IMR-90 (cell line): ENCODE results near the gene ABL2. TPM values are rescaled to one million over a fixed set of nuclear protein-coding genes. Genes with fewer than 3 reads are reported as not detected.
"Not testable (repeated sequence)": the region's sequence is repeated elsewhere in the genome, so short reads cannot be mapped to it uniquely, and the experiment has no call there.

ENCODE experiments used
- ATAC-seq: fragments of 200-7000 bp; cut with Tn5 transposase; 2 replicates; pipeline ENCODE4 v1.9.1; 2020; ENCODE audit warnings: low read depth, mild to moderate bottlenecking, moderate library complexity
- BruUV-seq: library from RNA; stranded (reverse); fragments of 400-500 nt; replicated peaks from 2 replicates; lab custom pipeline; 2021; lab: Mats Ljungman, UMichigan
- CTCF ChIA-PET: fragments of 300-600 bp; formaldehyde crosslinking; extraction: SDS; loops from one replicate; lab custom pipeline; 2021; ENCODE audit warnings: antibody characterized with exemption; lab: Yijun Ruan, JAX
- POLR2A ChIA-PET: fragments of 300-600 bp; sonication (Branson Sonifier 250); formaldehyde crosslinking; loops from one replicate; lab custom pipeline; 2022; ENCODE audit warnings: antibody characterized with exemption; ENCODE audit not compliant: unreplicated experiment; lab: Charles Lee
- DNase-seq: peaks from one replicate; pipeline ENCODE4 v3.0.0; 2013
- H2AFZ ChIP-seq: replicated peaks from 2 replicates; pipeline ENCODE3; 2013; ENCODE audit warnings: low read length, mild to moderate bottlenecking; ENCODE audit not compliant: poor library complexity
- H2AK5ac ChIP-seq: 2 replicates; pipeline ENCODE4 v1.6.1; 2013; ENCODE audit warnings: low read depth, low read length, inconsistent platforms
- H2AK9ac ChIP-seq: replicated peaks from 2 replicates; pipeline ENCODE3; 2013; ENCODE audit warnings: mild to moderate bottlenecking, low read depth, low read length, moderate library complexity; ENCODE audit not compliant: poor library complexity
- H2BK120ac ChIP-seq: 2 replicates; pipeline ENCODE4 v1.6.1; 2013; ENCODE audit warnings: low read depth, low read length, inconsistent platforms
- H2BK15ac ChIP-seq: 3 replicates; pipeline ENCODE4 v1.6.1; 2013; ENCODE audit warnings: low read depth, low read length, inconsistent platforms
- H2BK20ac ChIP-seq: 2 replicates; pipeline ENCODE4 v1.6.1; 2013; ENCODE audit warnings: low read depth, mild to moderate bottlenecking, inconsistent platforms, low read length, moderate library complexity
- H2BK5ac ChIP-seq: 2 replicates; pipeline ENCODE4 v1.6.1; 2013; ENCODE audit warnings: mild to moderate bottlenecking, low read depth, low read length, inconsistent platforms; ENCODE audit not compliant: poor library complexity, severe bottlenecking
- H3K14ac ChIP-seq: replicated peaks from 2 replicates; pipeline ENCODE4 v1.6.1; 2013; ENCODE audit warnings: low read depth, low read length, inconsistent platforms
- H3K18ac ChIP-seq: 2 replicates; pipeline ENCODE4 v1.6.1; 2013; ENCODE audit warnings: low read depth, low read length, control low read depth
- H3K23ac ChIP-seq: 2 replicates; pipeline ENCODE4 v1.6.1; 2013; ENCODE audit warnings: low read depth, low read length, inconsistent platforms
- H3K27ac ChIP-seq: 2 replicates; pipeline ENCODE4 v1.5.1; 2013; ENCODE audit warnings: mild to moderate bottlenecking, control low read depth, low read length; ENCODE audit not compliant: insufficient read depth
- H3K27me3 ChIP-seq: 2 replicates; pipeline ENCODE4 v1.6.1; 2013; ENCODE audit warnings: low read length; ENCODE audit not compliant: control insufficient read depth, insufficient read depth
- H3K36me3 ChIP-seq: 2 replicates; pipeline ENCODE4 v1.6.1; 2013; ENCODE audit warnings: low read length, mixed read lengths; ENCODE audit not compliant: control insufficient read depth, insufficient read depth
- H3K4ac ChIP-seq: 2 replicates; pipeline ENCODE4 v1.6.1; 2013; ENCODE audit warnings: low read depth, low read length, inconsistent platforms
- H3K4me1 ChIP-seq: 2 replicates; pipeline ENCODE4 v1.6.1; 2013; ENCODE audit warnings: low read length, mixed read lengths; ENCODE audit not compliant: control insufficient read depth, insufficient read depth
- H3K4me2 ChIP-seq: 2 replicates; pipeline ENCODE4 v1.6.1; 2013; ENCODE audit warnings: low read depth, mild to moderate bottlenecking, control low read depth, low read length, moderate library complexity
- H3K4me3 ChIP-seq: 2 replicates; pipeline ENCODE4 v1.5.1; 2013; ENCODE audit warnings: low read depth, mild to moderate bottlenecking, control low read depth, low read length, moderate library complexity; ENCODE audit not compliant: insufficient read depth
- H3K56ac ChIP-seq: 2 replicates; pipeline ENCODE4 v1.6.1; 2013; ENCODE audit warnings: low read length, inconsistent platforms; ENCODE audit not compliant: insufficient read depth; ENCODE audit errors: extremely low read depth
- H3K79me1 ChIP-seq, 2 experiments: 2 replicates each; pipeline ENCODE4 v1.6.1; 2013; ENCODE audit warnings: low read length in 2 of 2, inconsistent platforms in 1 of 2, low read depth in 1 of 2
- H3K9ac ChIP-seq: 2 replicates; pipeline ENCODE4 v1.6.1; 2013; ENCODE audit warnings: low read depth, low read length, control low read depth
- H3K9me1 ChIP-seq: 2 replicates; pipeline ENCODE4 v1.6.1; 2013; ENCODE audit warnings: low read length, inconsistent platforms; ENCODE audit not compliant: insufficient read depth
- H3K9me3 ChIP-seq: 2 replicates; pipeline ENCODE4 v1.6.1; 2013; ENCODE audit warnings: low read length; ENCODE audit not compliant: control insufficient read depth, insufficient read depth
- H4K20me1 ChIP-seq: 2 replicates; pipeline ENCODE4 v1.6.1; 2013; ENCODE audit warnings: low read length, inconsistent platforms; ENCODE audit not compliant: insufficient read depth
- H4K5ac ChIP-seq: 2 replicates; pipeline ENCODE4 v1.6.1; 2013; ENCODE audit warnings: mild to moderate bottlenecking, low read depth, low read length, control low read depth
- H4K8ac ChIP-seq, 2 experiments: 2 replicates each; pipeline ENCODE4 v1.6.1; 2013; ENCODE audit warnings: low read depth in 2 of 2, low read length in 2 of 2, control low read depth in 1 of 2, inconsistent platforms in 1 of 2
- H4K91ac ChIP-seq: 2 replicates; pipeline ENCODE4 v1.6.1; 2013; ENCODE audit warnings: low read depth, low read length, inconsistent platforms; ENCODE audit not compliant: insufficient read depth
- CHD1 ChIP-seq: IDR thresholded peaks from 2 replicates; pipeline ENCODE4 v1.6.1; 2012; ENCODE audit warnings: low read depth, low read length, improper control_type of control experiment
- MXI1 ChIP-seq: IDR thresholded peaks from 2 replicates; pipeline ENCODE4 v1.6.1; 2012; ENCODE audit warnings: low read depth, mild to moderate bottlenecking, low read length, moderate library complexity, borderline replicate concordance
- RCOR1 ChIP-seq: IDR thresholded peaks from 2 replicates; pipeline ENCODE4 v1.6.1; 2012; ENCODE audit warnings: mild to moderate bottlenecking, low read length, improper control_type of control experiment; ENCODE audit not compliant: insufficient replicate concordance
- WGBS, 2 experiments: methylation state at CpG; one replicate each; pipeline versions ENCODE4 v1.1.5 to v1.1.7; 2013; ENCODE audit warnings: missing lambda C conversion rate in 2 of 2; ENCODE audit not compliant: insufficient read length in 1 of 2; ENCODE audit errors: extremely low coverage in 2 of 2; 5-methylcytosine and 5-hydroxymethylcytosine counted together
- dilution Hi-C: fragments of 300-500 bp; cut with HindIII; formaldehyde crosslinking; loops from one replicate; pipeline ENCODE4 v1.14.3; 2018; ENCODE audit warnings: low sequenced_read_pairs; ENCODE audit not compliant: unreplicated experiment
- in situ Hi-C: fragments of 300-500 bp; cut with MboI; formaldehyde crosslinking; loops from 3 replicates; pipeline ENCODE4 v1.14.3; 2019; ENCODE audit warnings: low sequenced_read_pairs, inconsistent platforms, mixed read lengths
- intact Hi-C: fragments of 100-400 bp; cut with micrococcal nuclease; formaldehyde crosslinking; loops from 2 replicates; pipeline ENCODE4 v1.10.0; 2022
- polyA plus RNA-seq, 3 experiments: library from polyadenylated mRNA; depleted of rRNA; stranded (reverse); fragments of >200 nt; gene quantifications; 2 replicates each; pipeline ENCODE4 v1.2.3, GENCODE V29; 2012; ENCODE audit warnings: low replicate concordance in 1 of 3
- total RNA-seq: library from RNA; depleted of rRNA; stranded (reverse); fragments of >200 nt; gene quantifications from 2 replicates; pipeline ENCODE4 v1.2.3, GENCODE V29; 2012
- TF ChIP-seq, protein P1 (sequence below): conservative IDR thresholded peaks from 2 replicates; pipeline ENCODE4 v1.5.1; 2012; ENCODE audit warnings: mild to moderate bottlenecking, low read depth, low read length, improper control_type of control experiment

Gene ABL2
- total and polyA plus RNA-seq, 2 of the 4 experiments (the other 2 are of a cell fraction) = 9.7 to 110 TPM

DNA sequence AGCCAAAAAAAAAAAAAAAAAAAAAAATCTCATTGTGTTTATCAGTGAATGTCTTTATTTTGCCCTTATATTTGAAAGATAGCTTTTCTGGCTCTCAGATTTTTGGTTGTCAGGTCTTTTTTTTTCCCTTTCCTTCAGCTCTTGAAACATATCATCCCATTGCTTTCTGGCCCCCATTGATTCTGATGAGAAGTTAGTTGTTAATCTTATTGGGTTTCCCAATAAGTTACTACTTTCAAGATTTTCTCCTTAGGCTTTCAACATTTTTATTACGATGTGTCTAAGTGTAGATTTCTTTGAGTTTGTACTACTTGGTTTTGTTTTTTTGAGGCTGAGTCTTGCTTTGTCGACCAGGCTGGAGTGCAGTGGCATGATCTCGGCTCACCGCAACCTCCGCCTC is 49.4 kb upstream of the ABL2 start:
- POLR2A ChIA-PET = interaction anchor here (0.6 to 0.7 kb wide), 2 partner anchors 27 to 854 kb away, joined by 3 to 6 read pairs; no protein-coding TSS in a partner anchor
- Histone ChIP-seq H2AK5ac (no peak overlapping the region), H2AFZ (no peak overlapping the region), H2BK120ac (no peak overlapping the region), H2BK15ac (no peak overlapping the region), H3K14ac (no peak overlapping the region), H2BK20ac (no peak overlapping the region), H3K4me1 (no peaks in the 10 kb centered on the region), H3K9me1 (no peaks in the 10 kb centered on the region), H3K23ac (no peak overlapping the region), H2BK5ac (no peak overlapping the region), H2AK9ac (no peak overlapping the region), H3K56ac (no peak overlapping the region), H3K4me3 (no peak overlapping the region), H4K8ac (no peak overlapping the region), H3K36me3 (no peaks in the 10 kb centered on the region), H4K5ac (no peak overlapping the region), H3K4me2 (no peak overlapping the region), H4K20me1 (no peaks in the 10 kb centered on the region), H3K18ac (no peak overlapping the region), H3K79me1 (no peaks in the 10 kb centered on the region), H3K27me3 (no peaks in the 10 kb centered on the region), H4K91ac (no peak overlapping the region), H3K9me3 (peaks cover 4% of the 10 kb centered on the region), H3K4ac (no peak overlapping the region), H3K9ac (no peak overlapping the region), H3K27ac (no peak overlapping the region)
- no TSS peak for BruUV-seq
- in situ Hi-C loops = no loop called here
- ATAC-seq (no peak), DNase-seq (no peak)
- CTCF ChIA-PET = no interaction called here
- intact Hi-C loops = no loop called here
- 40% methylated on average over 1 of the region's 5 CpGs; no CpG with 5 or more reads in 1 of the 2 experiments for WGBS, 2 experiments
- dilution Hi-C loops = no loop called here
- no peak for TF ChIP-seq CHD1
- no peak for TF ChIP-seq MXI1
- TF ChIP-seq, protein P1, sequence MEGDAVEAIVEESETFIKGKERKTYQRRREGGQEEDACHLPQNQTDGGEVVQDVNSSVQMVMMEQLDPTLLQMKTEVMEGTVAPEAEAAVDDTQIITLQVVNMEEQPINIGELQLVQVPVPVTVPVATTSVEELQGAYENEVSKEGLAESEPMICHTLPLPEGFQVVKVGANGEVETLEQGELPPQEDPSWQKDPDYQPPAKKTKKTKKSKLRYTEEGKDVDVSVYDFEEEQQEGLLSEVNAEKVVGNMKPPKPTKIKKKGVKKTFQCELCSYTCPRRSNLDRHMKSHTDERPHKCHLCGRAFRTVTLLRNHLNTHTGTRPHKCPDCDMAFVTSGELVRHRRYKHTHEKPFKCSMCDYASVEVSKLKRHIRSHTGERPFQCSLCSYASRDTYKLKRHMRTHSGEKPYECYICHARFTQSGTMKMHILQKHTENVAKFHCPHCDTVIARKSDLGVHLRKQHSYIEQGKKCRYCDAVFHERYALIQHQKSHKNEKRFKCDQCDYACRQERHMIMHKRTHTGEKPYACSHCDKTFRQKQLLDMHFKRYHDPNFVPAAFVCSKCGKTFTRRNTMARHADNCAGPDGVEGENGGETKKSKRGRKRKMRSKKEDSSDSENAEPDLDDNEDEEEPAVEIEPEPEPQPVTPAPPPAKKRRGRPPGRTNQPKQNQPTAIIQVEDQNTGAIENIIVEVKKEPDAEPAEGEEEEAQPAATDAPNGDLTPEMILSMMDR = no peak
- TF ChIP-seq RCOR1 = no peak

DNA sequence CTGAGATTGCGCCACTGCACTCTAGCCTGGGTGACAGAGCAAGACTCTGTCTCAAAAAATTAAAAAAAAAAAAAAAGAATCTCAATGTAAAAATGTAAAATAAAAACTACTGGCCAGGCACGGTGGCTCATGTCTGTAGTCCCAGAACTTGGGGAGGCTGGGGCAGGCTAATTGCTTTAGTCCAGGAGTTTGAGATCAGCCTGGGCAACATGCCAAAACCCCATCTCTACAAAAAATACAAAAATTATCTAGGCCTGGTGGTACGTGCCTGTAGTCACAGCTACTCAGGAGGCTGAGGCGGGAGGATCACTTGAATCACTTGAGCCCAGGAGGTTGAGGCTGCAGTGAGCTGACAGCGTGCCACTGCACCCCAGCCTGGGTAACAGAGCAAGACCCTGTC is 44.9 kb upstream of the ABL2 start:
- H3K4me3 ChIP-seq, H3K9ac ChIP-seq, H3K4ac ChIP-seq, intact Hi-C loops, H2AK9ac ChIP-seq, H2BK15ac ChIP-seq, POLR2A ChIA-PET, H3K27me3 ChIP-seq, H2BK5ac ChIP-seq, H4K20me1 ChIP-seq, H4K5ac ChIP-seq, H3K27ac ChIP-seq, BruUV-seq, H3K56ac ChIP-seq, H3K23ac ChIP-seq, DNase-seq, H4K91ac ChIP-seq, H2AK5ac ChIP-seq, H3K4me1 ChIP-seq, H3K79me1 ChIP-seq, H4K8ac ChIP-seq, H3K9me3 ChIP-seq, CTCF ChIA-PET, H3K36me3 ChIP-seq, H3K18ac ChIP-seq, H3K9me1 ChIP-seq, H3K14ac ChIP-seq, ATAC-seq, H2BK120ac ChIP-seq, H2BK20ac ChIP-seq, H2AFZ ChIP-seq, H3K4me2 ChIP-seq, dilution Hi-C loops: not testable (repeated sequence)
- in situ Hi-C loops = loop anchor here (25.0 kb wide), 1 partner anchor 313 kb away; the partner anchor contains the start of genes NPHS2 and TDRD5
- no CpG with 5 or more reads among the region's 5 CpGs for WGBS, 2 experiments
